ENCODE data around the gene DPT.

Gene DPT

GRCh38 chr1:168755800-168756418 is 26.9 kb upstream of the DPT start:
- H3K4me3 ChIP-seq (ENCODE audit: low read depth, low read length): no peak overlapping the region
- TF ChIP-seq CTCF (IDR thresholded peaks at IDR 0.05; ENCODE audit: low read depth, low read length): no peak

GRCh38 chr1:168752171-168752832 is 23.3 kb upstream of the DPT start:
- no peak for TF ChIP-seq CTCF (IDR thresholded peaks at IDR 0.05; ENCODE audit: low read depth, low read length)
- no peak overlapping the region for H3K4me3 ChIP-seq (ENCODE audit: low read depth, low read length)

- TF ChIP-seq CTCF (IDR thresholded peaks at IDR 0.05; ENCODE audit: low read depth, low read length): no peak
- no peak overlapping the region for H3K4me3 ChIP-seq (ENCODE audit: low read depth, low read length)
Measured at GRCh38 chr1:168751195-168751650, 22.2 kb upstream of the DPT start.

GRCh38 chr1:168742994-168743650 is 14.1 kb upstream of the DPT start:
- no peak for TF ChIP-seq CTCF (IDR thresholded peaks at IDR 0.05; ENCODE audit: low read depth, low read length)
- H3K4me3 ChIP-seq (ENCODE audit: low read depth, low read length): no peak overlapping the region

- TF ChIP-seq CTCF (IDR thresholded peaks at IDR 0.05; ENCODE audit: low read depth, low read length): no peak
Measured at GRCh38 chr1:168742386-168742785, 13.4 kb upstream of the DPT start.

GRCh38 chr1:168739908-168740307 is 10.9 kb upstream of the DPT start:
- no peak for TF ChIP-seq CTCF (IDR thresholded peaks at IDR 0.05; ENCODE audit: low read depth, low read length)
- no peak overlapping the region for H3K4me3 ChIP-seq (ENCODE audit: low read depth, low read length)

More at GRCh38 chr1:168742386-168742785, 13.4 kb upstream of the DPT start:
- no peak overlapping the region for H3K4me3 ChIP-seq (ENCODE audit: low read depth, low read length)

GRCh38 chr1:168736520-168736919 is 7.5 kb upstream of the DPT start:
- H3K4me3 ChIP-seq (ENCODE audit: low read depth, low read length): no peak overlapping the region
- no peak for TF ChIP-seq CTCF (IDR thresholded peaks at IDR 0.05; ENCODE audit: low read depth, low read length)
